Activated CD4-positive, alpha-beta T cell treated with anti-CD3 and anti-CD28 coated beads, Interleukin-2, amount 10 ng/mL, durations not matched to agents 7 days and 5 days (primary cell): ENCODE data around the gene YWHAH. TPM values are rescaled to one million over a fixed set of nuclear protein-coding genes. Genes with fewer than 3 reads are reported as not detected.
"Not testable (repeated sequence)": the region's sequence is repeated elsewhere in the genome, so short reads cannot be mapped to it uniquely, and the experiment has no call there.

Source experiments
- CTCF ChIA-PET: fragments of 350-600 bp; sonication (Branson Sonifier 250); formaldehyde crosslinking; loops from one replicate; lab custom pipeline; 2021; ENCODE audit warnings: antibody characterized with exemption; lab: Charles Lee
- POLR2A ChIA-PET: fragments of 350-600 bp; sonication (Branson Sonifier 250); formaldehyde crosslinking; loops from one replicate; lab custom pipeline; 2021; ENCODE audit warnings: antibody characterized with exemption; lab: Charles Lee
- DNase-seq: peaks from one replicate; pipeline ENCODE4 v3.0.0-alpha.2; 2020
- H3K27ac Mint-ChIP-seq: one replicate; pipeline ENCODE4 v1.8.0; 2021; ENCODE audit warnings: mild to moderate bottlenecking, moderate library complexity, mixed read lengths
- H3K27me3 Mint-ChIP-seq: one replicate; pipeline ENCODE4 v1.8.0; 2021; ENCODE audit warnings: mixed read lengths
- H3K36me3 Mint-ChIP-seq: one replicate; pipeline ENCODE4 v1.8.0; 2021; ENCODE audit warnings: low read depth, mixed read lengths
- H3K4me1 Mint-ChIP-seq: one replicate; pipeline ENCODE4 v1.8.0; 2021; ENCODE audit warnings: mixed read lengths
- H3K4me3 Mint-ChIP-seq: one replicate; pipeline ENCODE4 v1.8.0; 2021; ENCODE audit warnings: mild to moderate bottlenecking, moderate library complexity, mixed read lengths
- H3K9me3 Mint-ChIP-seq: one replicate; pipeline ENCODE4 v1.8.0; 2021; ENCODE audit warnings: mixed read lengths
- total RNA-seq, 2 experiments: library from RNA; stranded (reverse); gene quantifications; one replicate each; pipeline ENCODE4 v1.2.3, GENCODE V29; 2021

Gene YWHAH
- total RNA-seq, 2 experiments from 2014 or later, result 182 to 190 TPM

GRCh38 chr22:31977939-31978338, 33.6 kb downstream of the YWHAH start:
- Mint-ChIP-seq H3K36me3 (no peaks in the 10 kb centered on the region), H3K9me3 (no peaks in the 10 kb centered on the region), H3K4me1 (no peaks in the 10 kb centered on the region), H3K4me3 (no peak overlapping the region), H3K27ac (no peak overlapping the region), H3K27me3 (peaks cover 14% of the 10 kb centered on the region)
- ChIA-PET POLR2A (no interaction called here), CTCF (interaction anchor here (0.6 to 2.3 kb wide), 4 partner anchors 11 to 495 kb away, joined by 3 to 6 read pairs (median 4); no protein-coding TSS in a partner anchor)
- DNase-seq, result no peak

- H3K36me3 Mint-ChIP-seq, result no peaks in the 10 kb centered on the region
- POLR2A ChIA-PET, result no interaction called here
- H3K9me3 Mint-ChIP-seq, result no peaks in the 10 kb centered on the region
- H3K27ac Mint-ChIP-seq, result no peak overlapping the region
- peaks cover 14% of the 10 kb centered on the region for H3K27me3 Mint-ChIP-seq
- no peak for DNase-seq
- no peak overlapping the region for H3K4me3 Mint-ChIP-seq
- CTCF ChIA-PET, result interaction anchor here (0.7 to 0.9 kb wide), 2 partner anchors 14 to 305 kb away, joined by 3 to 5 read pairs; no protein-coding TSS in a partner anchor
- no peaks in the 10 kb centered on the region for H3K4me1 Mint-ChIP-seq
These were observed 36.3 kb downstream of the YWHAH start for GRCh38 chr22:31980628-31981027.

- H3K9me3 Mint-ChIP-seq, H3K4me1 Mint-ChIP-seq, CTCF ChIA-PET, H3K27ac Mint-ChIP-seq, DNase-seq, POLR2A ChIA-PET, H3K36me3 Mint-ChIP-seq, H3K4me3 Mint-ChIP-seq: not testable (repeated sequence)
- H3K27me3 Mint-ChIP-seq, result peaks cover 13% of the 10 kb centered on the region
These were observed 37.6 kb downstream of the YWHAH start for GRCh38 chr22:31981976-31982375.

- Mint-ChIP-seq H3K36me3 (no peaks in the 10 kb centered on the region), H3K27me3 (peaks cover 6% of the 10 kb centered on the region), H3K9me3 (no peaks in the 10 kb centered on the region), H3K4me3 (no peak overlapping the region), H3K27ac (no peak overlapping the region), H3K4me1 (no peaks in the 10 kb centered on the region)
- ChIA-PET CTCF (interaction anchor here (0.5 kb wide), 1 partner anchor 395 kb away, joined by 3 read pairs; no protein-coding TSS in a partner anchor), POLR2A (no interaction called here)
- DNase-seq, result no peak
These were observed 39.7 kb downstream of the YWHAH start for GRCh38 chr22:31983911-31984656.

- Mint-ChIP-seq H3K36me3 (no peaks in the 10 kb centered on the region), H3K27ac (no peak overlapping the region), H3K27me3 (peaks cover 15% of the 10 kb centered on the region), H3K4me3 (no peak overlapping the region), H3K9me3 (no peaks in the 10 kb centered on the region), H3K4me1 (no peaks in the 10 kb centered on the region)
- DNase-seq, result no peak
- ChIA-PET CTCF (no interaction called here), POLR2A (no interaction called here)
These were observed 42.9 kb downstream of the YWHAH start for GRCh38 chr22:31987218-31987617.

GRCh38 chr22:31991102-31991839, 46.9 kb downstream of the YWHAH start:
- CTCF ChIA-PET, result interaction anchor here (0.5 kb wide), 1 partner anchor 236 kb away, joined by 3 read pairs; no protein-coding TSS in a partner anchor
- no peaks in the 10 kb centered on the region for H3K36me3 Mint-ChIP-seq
- H3K4me3 Mint-ChIP-seq, result no peak overlapping the region

GRCh38 chr22:31995046-31995445, 50.7 kb downstream of the YWHAH start:
- H3K4me3 Mint-ChIP-seq, result no peak overlapping the region
- no peaks in the 10 kb centered on the region for H3K36me3 Mint-ChIP-seq
- no peak overlapping the region for H3K27ac Mint-ChIP-seq
- no peaks in the 10 kb centered on the region for H3K9me3 Mint-ChIP-seq
- H3K27me3 Mint-ChIP-seq, result peaks cover 26% of the 10 kb centered on the region
- no peaks in the 10 kb centered on the region for H3K4me1 Mint-ChIP-seq
- ChIA-PET POLR2A (no interaction called here), CTCF (no interaction called here)
- DNase-seq, result no peak

More at GRCh38 chr22:31991102-31991839, 46.9 kb downstream of the YWHAH start:
- no peak for DNase-seq
- Mint-ChIP-seq H3K27ac (no peak overlapping the region), H3K4me1 (no peaks in the 10 kb centered on the region), H3K27me3 (peaks cover 17% of the 10 kb centered on the region), H3K9me3 (no peaks in the 10 kb centered on the region)
- POLR2A ChIA-PET, result no interaction called here

- Mint-ChIP-seq H3K4me3 (no peak overlapping the region), H3K9me3 (no peaks in the 10 kb centered on the region), H3K27me3 (peaks cover 22% of the 10 kb centered on the region), H3K4me1 (no peaks in the 10 kb centered on the region), H3K36me3 (no peaks in the 10 kb centered on the region), H3K27ac (no peak overlapping the region)
- ChIA-PET POLR2A (no interaction called here), CTCF (interaction anchor here (0.6 kb wide), 1 partner anchor 749 kb away, joined by 3 read pairs; no protein-coding TSS in a partner anchor)
- DNase-seq, result no peak
These were observed 51.5 kb downstream of the YWHAH start for GRCh38 chr22:31995807-31996206.

GRCh38 chr22:31998784-31999385, 54.5 kb downstream of the YWHAH start:
- no peak for DNase-seq
- ChIA-PET CTCF (interaction anchor here (0.7 kb wide), 1 partner anchor 86 kb away, joined by 3 read pairs; no protein-coding TSS in a partner anchor), POLR2A (no interaction called here)
- Mint-ChIP-seq H3K9me3 (no peaks in the 10 kb centered on the region), H3K36me3 (no peaks in the 10 kb centered on the region), H3K4me1 (no peaks in the 10 kb centered on the region), H3K4me3 (no peak overlapping the region), H3K27me3 (peaks cover 18% of the 10 kb centered on the region), H3K27ac (no peak overlapping the region)

GRCh38 chr22:32000181-32000580, 55.8 kb downstream of the YWHAH start:
- H3K27ac Mint-ChIP-seq, result no peak overlapping the region
- POLR2A ChIA-PET, result no interaction called here
- H3K36me3 Mint-ChIP-seq, result no peaks in the 10 kb centered on the region
- peaks cover 19% of the 10 kb centered on the region for H3K27me3 Mint-ChIP-seq
- no peak for DNase-seq
- H3K9me3 Mint-ChIP-seq, result no peaks in the 10 kb centered on the region
- H3K4me3 Mint-ChIP-seq, result no peak overlapping the region
- H3K4me1 Mint-ChIP-seq, result no peaks in the 10 kb centered on the region
- CTCF ChIA-PET, result no interaction called here

GRCh38 chr22:32005453-32005852, 61.1 kb downstream of the YWHAH start:
- Mint-ChIP-seq H3K27me3 (peaks cover 21% of the 10 kb centered on the region), H3K36me3 (no peaks in the 10 kb centered on the region), H3K4me3 (no peak overlapping the region), H3K4me1 (no peaks in the 10 kb centered on the region), H3K9me3 (no peaks in the 10 kb centered on the region), H3K27ac (no peak overlapping the region)
- no peak for DNase-seq
- ChIA-PET CTCF (no interaction called here), POLR2A (no interaction called here)
